Measurements from ENCODE around the gene SFN. TPM values are rescaled to one million over a fixed set of nuclear protein-coding genes. Genes with fewer than 3 reads are reported as not detected.

Gene SFN
- 10 to 100 TPM in 2 of 4 donors, 1 to 10 TPM in 1, under 1 TPM in 1; 0.81 to 51.6 (median 6.9) TPM for total RNA-seq

DNA sequence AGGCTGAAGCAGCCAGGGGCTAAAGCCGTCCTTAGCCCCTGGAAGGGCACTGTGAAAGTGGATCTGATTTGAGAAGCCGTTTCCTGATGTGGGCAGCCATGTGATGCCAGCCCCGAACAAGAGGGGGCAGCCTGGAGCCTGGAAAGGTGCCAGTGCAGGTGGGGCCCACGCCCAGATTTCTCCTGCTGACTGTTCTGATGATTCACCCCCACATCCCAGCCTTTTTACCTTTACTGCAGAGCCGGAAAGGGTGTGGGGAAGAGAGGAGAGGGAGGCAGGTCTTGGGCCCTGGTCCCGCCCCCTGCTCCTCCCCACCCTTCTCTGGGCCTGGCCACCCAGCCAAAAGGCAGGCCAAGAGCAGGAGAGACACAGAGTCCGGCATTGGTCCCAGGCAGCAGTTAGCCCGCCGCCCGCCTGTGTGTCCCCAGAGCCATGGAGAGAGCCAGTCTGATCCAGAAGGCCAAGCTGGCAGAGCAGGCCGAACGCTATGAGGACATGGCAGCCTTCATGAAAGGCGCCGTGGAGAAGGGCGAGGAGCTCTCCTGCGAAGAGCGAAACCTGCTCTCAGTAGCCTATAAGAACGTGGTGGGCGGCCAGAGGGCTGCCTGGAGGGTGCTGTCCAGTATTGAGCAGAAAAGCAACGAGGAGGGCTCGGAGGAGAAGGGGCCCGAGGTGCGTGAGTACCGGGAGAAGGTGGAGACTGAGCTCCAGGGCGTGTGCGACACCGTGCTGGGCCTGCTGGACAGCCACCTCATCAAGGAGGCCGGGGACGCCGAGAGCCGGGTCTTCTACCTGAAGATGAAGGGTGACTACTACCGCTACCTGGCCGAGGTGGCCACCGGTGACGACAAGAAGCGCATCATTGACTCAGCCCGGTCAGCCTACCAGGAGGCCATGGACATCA is at the start of gene SFN:
SFN (plus strand) TSS at position 369 of the 904 bp plus-strand sequence; CDS start at position 433, 64 bp downstream.
- Histone ChIP-seq H3K9me3 (no peaks in the 10 kb centered on the region), H3K27me3 (no peaks in the 10 kb centered on the region), H3K4me3 (peak within 1 kb of the TSS in 1 of 2 donors; percentile 57), H3K4me1 (peaks cover 0 to 22% (median 10%) of the 10 kb centered on the region in 3 donors), H3K36me3 (peaks cover 0 to 7% of the 10 kb centered on the region in 2 donors), H3K27ac (peak within 1 kb of the TSS in 3 of 4 donors; percentile 92 to 99 (median 97))
- ATAC-seq = no peak
- WGBS, 2 donors (ENCODE audit: low coverage in 1 of 2) = 80 to 87% methylated on average over 1 to 22 of the region's 37 CpGs
- TF ChIP-seq POLR2AphosphoS5 (IDR thresholded peaks at IDR 0.05) = no peak
- no peak for TF ChIP-seq EP300 (IDR thresholded peaks at IDR 0.05)
- TF ChIP-seq, protein P1, sequence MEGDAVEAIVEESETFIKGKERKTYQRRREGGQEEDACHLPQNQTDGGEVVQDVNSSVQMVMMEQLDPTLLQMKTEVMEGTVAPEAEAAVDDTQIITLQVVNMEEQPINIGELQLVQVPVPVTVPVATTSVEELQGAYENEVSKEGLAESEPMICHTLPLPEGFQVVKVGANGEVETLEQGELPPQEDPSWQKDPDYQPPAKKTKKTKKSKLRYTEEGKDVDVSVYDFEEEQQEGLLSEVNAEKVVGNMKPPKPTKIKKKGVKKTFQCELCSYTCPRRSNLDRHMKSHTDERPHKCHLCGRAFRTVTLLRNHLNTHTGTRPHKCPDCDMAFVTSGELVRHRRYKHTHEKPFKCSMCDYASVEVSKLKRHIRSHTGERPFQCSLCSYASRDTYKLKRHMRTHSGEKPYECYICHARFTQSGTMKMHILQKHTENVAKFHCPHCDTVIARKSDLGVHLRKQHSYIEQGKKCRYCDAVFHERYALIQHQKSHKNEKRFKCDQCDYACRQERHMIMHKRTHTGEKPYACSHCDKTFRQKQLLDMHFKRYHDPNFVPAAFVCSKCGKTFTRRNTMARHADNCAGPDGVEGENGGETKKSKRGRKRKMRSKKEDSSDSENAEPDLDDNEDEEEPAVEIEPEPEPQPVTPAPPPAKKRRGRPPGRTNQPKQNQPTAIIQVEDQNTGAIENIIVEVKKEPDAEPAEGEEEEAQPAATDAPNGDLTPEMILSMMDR (IDR thresholded peaks at IDR 0.05) = no peak
- TF ChIP-seq POLR2A (IDR thresholded peaks at IDR 0.05) = no peak

- Histone ChIP-seq H3K9me3 (no peaks in the 10 kb centered on the region), H3K36me3 (no peaks in the 10 kb centered on the region), H3K4me1 (peaks cover 0 to 4% (median 0%) of the 10 kb centered on the region in 3 donors), H3K4me3 (no peak overlapping the region), H3K27me3 (no peaks in the 10 kb centered on the region), H3K27ac (no peak overlapping the region)
- TF ChIP-seq, protein P1 (IDR thresholded peaks at IDR 0.05) = no peak
- no peak for TF ChIP-seq POLR2AphosphoS5 (IDR thresholded peaks at IDR 0.05)
- TF ChIP-seq POLR2A (IDR thresholded peaks at IDR 0.05) = no peak
- TF ChIP-seq EP300 (IDR thresholded peaks at IDR 0.05) = no peak
- no peak for ATAC-seq
- 93% methylated on average over 2 of the region's 2 CpGs; no CpG with 5 or more reads in 1 of the 2 donors for WGBS, 2 donors (ENCODE audit: low coverage in 1 of 2)
Measured at GRCh38 chr1:26814377-26814776, 48.6 kb upstream of the SFN start.

GRCh38 chr1:26814893-26815292 is 48.1 kb upstream of the SFN start:
- no peak overlapping the region for H3K27ac ChIP-seq
- ATAC-seq = no peak
- no peak overlapping the region for H3K4me3 ChIP-seq
- no peaks in the 10 kb centered on the region for H3K9me3 ChIP-seq
- H3K4me1 ChIP-seq = peaks cover 0 to 4% (median 0%) of the 10 kb centered on the region in 3 donors
- no peaks in the 10 kb centered on the region for H3K36me3 ChIP-seq
- 88% methylated on average over 3 of the region's 3 CpGs; no CpG with 5 or more reads in 1 of the 2 donors for WGBS, 2 donors (ENCODE audit: low coverage in 1 of 2)
- TF ChIP-seq EP300 (IDR thresholded peaks at IDR 0.05) (no peak), POLR2A (IDR thresholded peaks at IDR 0.05) (no peak), POLR2AphosphoS5 (IDR thresholded peaks at IDR 0.05) (no peak)
- TF ChIP-seq, protein P1 (IDR thresholded peaks at IDR 0.05) = no peak
- H3K27me3 ChIP-seq = no peaks in the 10 kb centered on the region

DNA sequence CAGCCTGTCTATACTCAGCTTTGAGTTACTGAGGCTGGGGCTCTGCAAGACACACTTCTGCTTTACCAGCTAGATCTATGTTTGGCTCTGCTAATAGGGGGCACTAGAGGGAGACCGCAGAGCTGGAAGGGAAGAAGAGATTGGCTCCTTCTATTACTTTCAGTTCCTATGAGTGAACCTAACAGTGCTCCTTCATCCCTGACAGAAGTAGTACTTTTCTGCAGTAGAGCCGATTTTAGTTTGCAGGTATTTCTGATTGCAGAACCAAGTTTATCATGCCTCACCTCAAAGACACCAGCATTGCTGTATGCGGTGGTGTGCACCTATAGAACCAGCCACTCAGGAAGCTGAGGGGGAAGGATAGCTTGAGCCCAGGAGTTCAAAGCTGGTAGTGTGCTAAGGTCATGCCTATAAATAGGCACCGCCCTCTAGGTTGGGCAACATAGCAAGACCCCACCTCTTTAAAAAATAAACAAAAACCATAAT is 42.1 kb upstream of the SFN start:
- no peaks in the 10 kb centered on the region for H3K27me3 ChIP-seq
- no peak for ATAC-seq
- 82 to 92% methylated on average over 2 to 4 of the region's 4 CpGs for WGBS, 2 donors (ENCODE audit: low coverage in 1 of 2)
- H3K9me3 ChIP-seq = no peaks in the 10 kb centered on the region
- TF ChIP-seq, protein P1 (IDR thresholded peaks at IDR 0.05) = peak in 1 of 4 experiments; percentile 8
- no peak for TF ChIP-seq EP300 (IDR thresholded peaks at IDR 0.05)
- no peak overlapping the region for H3K27ac ChIP-seq
- peaks cover 0 to 3% (median 0%) of the 10 kb centered on the region in 3 donors for H3K4me1 ChIP-seq
- H3K4me3 ChIP-seq = no peak overlapping the region
- H3K36me3 ChIP-seq = no peaks in the 10 kb centered on the region

Data from gastroesophageal sphincter (tissue), 4 donors.